ENCODE measurements around the gene MYH7.

Gene MYH7

DNA sequence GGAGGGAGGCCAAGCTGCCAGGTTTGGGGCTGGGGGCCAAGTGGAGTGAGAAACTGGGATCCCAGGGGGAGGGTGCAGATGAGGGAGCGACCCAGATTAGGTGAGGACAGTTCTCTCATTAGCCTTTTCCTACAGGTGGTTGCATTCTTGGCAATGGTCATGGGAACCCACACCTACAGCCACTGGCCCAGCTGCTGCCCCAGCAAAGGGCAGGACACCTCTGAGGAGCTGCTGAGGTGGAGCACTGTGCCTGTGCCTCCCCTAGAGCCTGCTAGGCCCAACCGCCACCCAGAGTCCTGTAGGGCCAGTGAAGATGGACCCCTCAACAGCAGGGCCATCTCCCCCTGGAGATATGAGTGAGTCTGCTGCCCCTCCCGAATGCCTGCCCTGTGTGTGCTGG lies 62.4 kb downstream of the MYH7 start:
- DNase-seq (ENCODE audit: low read depth in 2 of 2) = no peak

DNA sequence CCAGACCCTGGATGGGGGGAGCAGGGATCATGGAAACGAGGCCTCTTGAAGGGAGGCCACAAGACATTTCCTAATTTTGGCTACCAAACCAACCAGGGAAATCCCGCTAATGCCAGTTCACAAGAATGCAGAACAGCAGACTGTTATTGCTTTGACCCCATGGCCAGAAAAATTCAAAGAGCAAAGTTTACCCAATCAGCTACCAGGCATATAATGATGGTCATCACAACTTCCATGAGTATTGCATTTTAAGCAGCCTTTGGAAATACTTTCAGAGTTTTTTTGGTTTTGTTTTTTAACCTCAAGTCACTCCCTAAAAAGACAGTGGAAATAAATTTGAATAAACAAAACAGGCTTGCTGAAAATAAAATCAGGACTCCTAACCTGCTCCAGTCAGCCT lies 63.0 kb downstream of the MYH7 start, which contains the start of gene IL25:
TSS of gene IL25 (plus strand) at position 301 of the 400 bp plus-strand sequence.
- no peak for DNase-seq (ENCODE audit: low read depth in 2 of 2)

GRCh38 chr14:23371865-23372264 lies 63.6 kb downstream of the MYH7 start:
- no peak for DNase-seq (ENCODE audit: low read depth in 2 of 2)

- DNase-seq (ENCODE audit: low read depth in 2 of 2) = no peak
Observed at GRCh38 chr14:23370221-23370620, 65.2 kb downstream of the MYH7 start.

DNA sequence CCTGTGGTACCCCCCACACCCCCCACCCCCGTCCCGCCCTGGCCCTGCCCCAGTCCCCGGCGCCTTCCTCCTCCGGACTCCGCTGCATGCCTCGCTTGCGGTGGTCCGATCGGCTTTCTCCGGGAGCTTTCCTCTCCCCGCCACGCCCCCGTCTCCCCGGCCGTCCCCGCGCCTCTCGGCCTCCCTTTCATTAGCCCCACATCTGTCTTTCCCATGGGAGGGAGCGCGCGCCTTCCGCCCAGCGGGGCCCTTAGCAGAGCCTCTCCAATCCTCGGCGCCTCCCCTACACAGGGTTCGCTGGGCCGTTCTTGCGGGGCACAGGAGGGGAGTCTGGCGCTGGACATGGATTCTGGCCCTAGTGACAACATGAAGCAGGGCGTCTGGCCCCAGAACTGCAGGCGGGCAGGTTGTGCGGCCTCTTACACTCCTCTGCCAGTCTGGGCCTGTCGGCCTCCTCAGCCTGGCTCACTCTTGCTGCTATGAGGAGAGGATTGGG lies 69.0 kb downstream of the MYH7 start:
- DNase-seq (ENCODE audit: low read depth in 2 of 2) = no peak

DNA sequence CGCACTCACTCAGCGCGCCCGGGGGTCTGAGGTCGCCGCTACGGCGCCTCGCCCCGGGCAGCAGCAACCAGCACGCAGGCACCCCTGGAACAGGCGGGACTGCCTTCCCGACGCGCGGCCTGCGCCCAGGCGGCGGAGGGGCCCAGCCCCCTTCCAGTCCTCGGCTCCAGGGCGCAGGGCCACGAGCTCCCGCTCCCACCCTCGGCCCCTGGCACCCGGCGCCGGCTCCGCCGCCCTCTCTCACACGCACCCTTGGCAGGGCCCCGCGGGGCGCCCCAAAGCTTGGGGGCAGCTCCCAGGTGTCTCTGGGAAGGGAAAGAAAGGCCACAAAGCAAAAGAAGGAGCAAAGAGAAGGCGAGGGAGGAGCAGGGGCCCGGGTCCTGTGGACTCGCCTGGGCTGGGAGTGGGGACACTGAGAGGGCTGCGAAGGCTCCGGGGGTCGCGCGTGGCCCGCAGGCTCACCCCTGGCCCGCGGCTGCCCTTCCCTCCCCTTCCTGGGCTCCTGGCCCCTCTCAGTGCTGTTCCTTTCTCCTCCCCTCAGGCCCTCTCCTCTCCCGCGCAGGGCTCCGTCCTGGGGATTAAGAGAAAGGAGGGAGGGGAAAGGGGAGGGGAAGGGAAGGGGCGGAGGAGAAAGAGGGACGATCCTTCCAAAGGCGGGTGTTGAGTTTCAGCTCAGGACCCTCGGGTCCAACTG lies 69.6 kb downstream of the MYH7 start:
- no peak for DNase-seq (ENCODE audit: low read depth in 2 of 2)

GRCh38 chr14:23365036-23365731 lies 70.3 kb downstream of the MYH7 start, which contains the start of gene EFS:
Gene EFS (minus strand): TSS chr14:23365172. CDS start chr14:23365025, 147 bp downstream.
- no peak for DNase-seq (ENCODE audit: low read depth in 2 of 2)

GRCh38 chr14:23364164-23365035 lies 71.1 kb downstream of the MYH7 start:
- DNase-seq (ENCODE audit: low read depth in 2 of 2) = no peak

Data from stimulated activated CD8-positive, alpha-beta memory T cell treated with anti-CD3 and anti-CD28 coated beads, Interleukin-2, amount 100 ng/mL, for 48 hours (primary cell).